Measurements from ENCODE around the gene ADSS1. TPM values are rescaled to one million over a fixed set of nuclear protein-coding genes. Genes with fewer than 3 reads are reported as not detected.

Gene ADSS1
- total RNA-seq, 1 experiment from 2014 or later = 2.1 TPM

DNA sequence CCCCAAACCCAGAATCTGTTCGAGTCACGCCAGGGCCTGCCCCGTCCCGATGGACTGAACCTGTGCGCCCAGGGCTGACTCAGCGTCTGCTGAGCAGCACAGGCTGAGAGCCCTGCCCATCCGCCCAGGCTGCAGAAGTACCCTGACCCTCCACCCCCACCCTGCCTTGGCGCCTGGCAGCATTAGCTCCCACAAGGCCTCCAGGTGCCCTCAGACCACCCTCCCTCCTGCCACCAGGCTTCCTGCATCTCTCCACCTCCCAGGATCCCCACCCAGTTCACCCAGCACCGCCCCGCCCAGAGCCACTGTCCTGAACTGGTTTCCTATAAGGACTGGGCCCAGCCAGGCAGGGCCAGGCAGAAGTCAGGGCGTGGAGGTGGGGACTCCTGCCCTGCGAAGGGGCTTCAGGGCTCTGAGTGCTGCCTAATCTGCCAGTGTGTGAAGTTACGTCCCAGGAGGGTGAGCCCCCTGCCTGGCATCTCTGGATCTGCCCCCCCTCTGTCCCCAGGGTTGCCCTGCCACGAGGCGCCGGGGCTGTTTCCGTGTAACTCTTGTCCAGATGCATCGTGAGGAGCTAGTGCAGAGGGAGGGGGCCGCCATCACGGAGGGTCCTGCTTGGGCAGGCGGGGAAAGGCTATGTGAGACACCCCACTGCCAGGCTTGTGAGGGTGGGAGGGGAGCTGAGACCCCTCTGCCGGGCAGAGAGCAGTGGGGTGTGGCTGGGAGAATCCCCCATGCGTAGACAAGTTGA, 9.1 kb downstream of the ADSS1 start:
- peak; percentile 49 for DNase-seq (ENCODE audit: low spot score)

GRCh38 chr14:104734051-104734587, 10.1 kb downstream of the ADSS1 start:
- DNase-seq (ENCODE audit: low spot score) = no peak

DNA sequence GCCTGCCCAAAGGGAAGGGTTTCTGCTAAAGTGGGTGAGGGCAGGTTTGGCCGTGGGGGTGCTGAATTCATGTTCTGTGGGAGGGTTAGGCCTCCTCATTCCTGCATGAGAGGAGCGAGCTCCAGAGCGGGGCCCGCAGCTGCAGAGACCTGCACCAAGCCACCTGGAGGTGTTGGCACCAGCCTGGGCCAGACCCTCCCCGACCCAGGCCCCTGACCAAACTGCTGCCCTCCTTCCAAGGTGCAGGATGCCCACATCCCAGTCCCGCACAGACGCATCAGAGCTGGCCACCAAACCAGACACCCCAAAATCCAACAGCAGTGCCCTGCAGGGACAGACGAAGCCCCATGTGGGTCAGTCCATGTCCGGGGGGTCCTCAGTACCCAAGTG, 10.6 kb downstream of the ADSS1 start:
- no peak for DNase-seq (ENCODE audit: low spot score)

DNA sequence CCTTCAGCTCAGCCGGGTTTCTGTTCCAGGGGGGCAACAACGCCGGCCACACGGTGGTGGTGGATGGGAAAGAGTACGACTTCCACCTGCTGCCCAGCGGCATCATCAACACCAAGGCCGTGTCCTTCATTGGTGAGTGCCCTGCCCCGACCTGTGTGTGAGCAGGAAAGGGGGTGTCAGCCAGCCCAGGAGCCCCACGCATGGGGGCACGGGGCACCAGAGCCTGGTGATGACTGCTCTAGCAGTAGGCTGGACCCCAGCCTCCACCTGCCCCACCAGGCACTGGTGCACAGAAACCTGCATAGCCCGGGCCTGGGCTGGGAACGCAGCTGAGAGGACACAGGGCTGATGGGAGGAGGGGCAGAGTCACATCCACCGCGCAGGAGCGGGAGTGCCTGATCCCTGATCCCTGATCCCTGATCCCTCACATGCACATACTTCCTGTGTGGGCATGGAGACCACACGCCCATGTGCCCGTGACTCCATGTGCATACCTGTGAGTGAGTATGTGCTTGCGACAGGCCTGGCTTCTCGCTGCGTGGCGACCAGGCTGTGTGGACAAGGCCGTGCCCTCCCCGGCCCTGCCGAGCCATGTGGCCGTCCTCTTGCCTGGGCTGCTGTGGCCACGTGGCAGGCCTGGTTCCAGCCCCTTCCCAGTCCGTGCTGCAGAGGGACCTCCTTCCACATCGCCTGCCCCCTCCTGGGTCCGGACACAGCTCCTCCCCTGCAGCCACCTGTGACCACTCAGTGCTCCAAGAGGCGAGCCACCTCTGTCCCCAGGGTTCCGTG, 11.2 kb downstream of the ADSS1 start:
- no peak for DNase-seq (ENCODE audit: low spot score)

- no peak for DNase-seq (ENCODE audit: low spot score)
Observed at GRCh38 chr14:104735830-104736642, 12.0 kb downstream of the ADSS1 start.

DNA sequence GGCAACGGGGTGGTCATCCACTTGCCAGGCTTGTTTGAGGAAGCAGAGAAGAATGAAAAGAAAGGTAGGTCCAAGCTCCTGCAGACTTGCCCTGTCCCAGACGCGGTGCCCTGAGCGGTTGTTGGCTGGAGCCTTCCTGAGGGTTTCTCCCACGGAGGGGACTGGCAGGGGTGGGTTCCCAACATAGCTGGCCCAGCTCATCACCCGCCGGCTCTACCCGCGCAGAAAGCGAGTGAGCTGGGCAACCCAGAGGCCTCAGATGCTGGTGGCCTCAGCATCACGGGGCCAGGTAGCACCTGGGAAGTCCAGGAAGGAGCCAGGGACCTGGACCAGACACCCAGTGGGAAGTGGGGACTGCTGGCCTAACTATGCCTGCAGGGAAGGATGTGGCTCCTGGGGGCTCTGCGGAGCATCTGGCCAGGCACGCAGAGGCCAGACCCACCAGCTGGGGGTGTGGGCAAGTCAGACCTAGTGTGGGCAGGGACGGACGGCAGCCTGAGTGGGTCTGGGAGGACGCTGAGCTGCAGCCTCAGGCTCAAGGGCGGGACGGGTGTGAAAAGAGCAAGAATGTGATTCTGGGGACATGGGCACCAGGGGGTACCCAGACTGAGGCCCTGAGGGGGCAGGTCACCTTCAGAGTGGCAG, 14.5 kb downstream of the ADSS1 start:
- DNase-seq (ENCODE audit: low spot score) = no peak

- no peak for DNase-seq (ENCODE audit: low spot score)
Observed at GRCh38 chr14:104739026-104739425, 15.0 kb downstream of the ADSS1 start.

DNA sequence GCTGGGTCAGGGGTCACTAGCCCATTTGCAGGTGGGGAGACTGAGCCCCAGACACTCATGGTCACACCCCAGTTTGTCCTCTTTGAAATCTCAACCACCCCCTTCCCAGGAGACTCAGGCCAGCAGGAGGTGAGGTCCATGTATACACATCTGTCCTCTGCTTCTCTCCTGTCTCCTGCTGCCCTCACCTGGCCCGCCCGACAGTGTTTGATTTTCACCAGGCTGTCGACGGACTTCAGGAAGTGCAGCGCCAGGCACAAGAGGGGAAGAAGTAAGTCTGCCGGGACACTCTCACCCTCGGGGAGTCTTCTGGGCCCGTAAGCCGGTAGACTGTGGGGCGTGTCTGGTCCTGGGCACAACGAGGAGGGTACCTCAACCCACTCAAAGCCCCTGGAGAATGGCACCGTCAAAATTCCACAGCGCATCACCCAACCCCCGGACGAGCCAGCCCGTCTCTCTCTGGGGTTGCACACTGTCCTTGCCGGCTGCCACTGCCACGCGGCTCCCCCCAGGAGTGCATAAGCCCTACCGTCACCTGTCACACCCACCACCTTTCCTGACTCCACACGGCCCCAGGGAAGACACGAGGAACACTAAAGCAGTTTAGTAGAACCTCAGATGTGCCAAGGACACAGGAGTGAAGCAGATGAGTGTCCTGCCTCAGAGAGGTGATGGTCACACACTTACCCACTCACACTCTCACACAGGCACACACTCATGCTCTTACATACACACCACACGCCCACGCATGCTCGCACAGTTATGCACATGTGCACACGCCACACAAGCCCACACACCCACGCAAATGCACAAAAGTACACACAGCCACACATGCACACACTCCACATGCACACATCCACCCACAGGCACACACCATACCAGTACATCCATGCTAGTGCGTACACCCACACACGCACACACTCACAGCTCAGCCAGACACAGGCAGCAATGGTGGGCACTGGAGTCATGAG, 15.8 kb downstream of the ADSS1 start:
- DNase-seq (ENCODE audit: low spot score) = no peak

GRCh38 chr14:104741108-104741802, 17.2 kb downstream of the ADSS1 start:
- DNase-seq (ENCODE audit: low spot score) = no peak

GRCh38 chr14:104741803-104742251, 17.8 kb downstream of the ADSS1 start:
- no peak for DNase-seq (ENCODE audit: low spot score)

- no peak for DNase-seq (ENCODE audit: low spot score)
Observed at GRCh38 chr14:104742586-104743455, 18.8 kb downstream of the ADSS1 start.

DNA sequence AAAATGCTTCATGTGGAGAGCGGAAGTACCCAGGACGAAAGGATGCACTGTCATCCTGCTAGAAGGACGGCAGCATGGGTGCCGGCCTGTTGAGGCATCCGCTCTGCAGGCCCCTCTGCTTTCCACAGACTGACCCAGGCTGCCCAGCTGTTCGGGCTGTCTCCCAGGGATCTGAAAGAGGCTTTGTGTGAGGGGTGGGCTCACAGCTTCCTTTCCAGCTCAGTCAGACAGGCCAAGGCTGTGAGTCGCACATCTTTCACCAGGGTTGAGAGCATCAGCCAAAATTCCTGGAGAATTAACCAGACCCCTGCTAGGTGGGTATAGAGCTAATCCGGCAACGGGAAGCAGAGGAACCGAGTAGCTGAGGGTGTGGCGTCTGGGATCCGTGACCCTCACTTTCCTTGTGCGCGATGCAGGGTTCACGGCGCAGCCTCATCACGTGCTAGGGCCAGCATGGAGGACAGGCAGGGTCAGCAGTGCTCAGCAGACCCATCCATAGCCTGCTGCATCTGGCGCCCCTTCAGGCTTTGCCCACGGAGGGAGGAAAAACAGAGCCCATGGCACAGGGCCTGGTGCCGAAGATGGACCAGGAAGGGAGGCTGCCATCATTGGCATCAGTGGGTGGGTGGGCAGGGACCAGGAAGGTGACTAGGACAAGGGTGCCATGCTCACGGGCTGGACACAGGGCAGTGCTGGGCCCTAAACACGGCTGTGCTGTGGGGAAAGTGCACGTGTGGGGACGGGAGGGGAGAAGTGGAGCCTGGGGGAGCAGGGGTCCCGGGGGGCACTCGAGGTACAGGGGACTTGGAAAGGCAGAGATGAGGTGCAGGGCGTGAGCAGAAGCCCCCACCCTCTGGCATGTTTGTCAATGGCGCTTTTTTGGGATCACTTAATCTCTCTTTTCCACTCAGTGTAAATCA, 19.7 kb downstream of the ADSS1 start:
- no peak for DNase-seq (ENCODE audit: low spot score)

GRCh38 chr14:104744484-104744883, 20.5 kb downstream of the ADSS1 start:
- DNase-seq (ENCODE audit: low spot score) = no peak

- no peak for DNase-seq (ENCODE audit: low spot score)
Observed at GRCh38 chr14:104745431-104745830, 21.4 kb downstream of the ADSS1 start.

DNA sequence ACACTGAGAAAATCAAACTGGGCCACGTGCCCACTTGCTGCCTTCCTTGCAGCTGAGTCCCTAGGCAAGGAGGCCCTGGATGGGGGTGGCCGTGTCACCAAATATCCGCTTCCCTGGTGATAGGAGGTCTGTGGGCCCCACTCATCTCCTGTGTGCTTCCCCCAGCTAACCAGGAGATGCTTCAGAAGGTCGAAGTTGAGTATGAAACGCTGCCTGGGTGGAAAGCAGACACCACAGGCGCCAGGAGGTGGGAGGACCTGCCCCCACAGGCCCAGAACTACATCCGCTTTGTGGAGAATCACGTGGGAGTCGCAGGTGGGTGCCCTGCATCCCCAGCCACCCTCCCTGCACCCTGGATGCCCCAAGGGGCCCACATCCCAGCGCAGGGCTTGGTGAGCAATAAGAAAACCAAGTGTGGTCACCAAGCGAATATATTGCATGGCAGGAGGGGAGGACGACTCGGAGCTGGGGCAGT, 22.1 kb downstream of the ADSS1 start:
- DNase-seq (ENCODE audit: low spot score) = no peak

GRCh38 chr14:104746934-104747481, 23.0 kb downstream of the ADSS1 start:
- no peak for DNase-seq (ENCODE audit: low spot score)

- no peak for DNase-seq (ENCODE audit: low spot score)
Observed at GRCh38 chr14:104747876-104748275, 23.8 kb downstream of the ADSS1 start.
